Upper lobe of left lung (tissue), 6 donors: ENCODE data around the gene MYO18B. TPM values are rescaled to one million over a fixed set of nuclear protein-coding genes. Genes with fewer than 3 reads are reported as not detected.

Source experiments
- ATAC-seq, 2 donors: fragments of 200-7000 bp; cut with Tn5 transposase; one replicate each; pipeline ENCODE4 v1.9.1; 2022; ENCODE audit warnings: mild to moderate bottlenecking in 2 of 2, moderate library complexity in 2 of 2; ENCODE audit not compliant: low FRiP score in 2 of 2
- DNase-seq, 2 donors: peaks; one replicate each; pipeline ENCODE4 v3.0.0-alpha.2; 2019 to 2020
- H3K27ac ChIP-seq, 4 donors: fragments of 200-600 bp; sonication (generic); one replicate each; pipeline ENCODE4 v1.5.1; 2016 to 2019
- H3K27me3 ChIP-seq, 4 donors: fragments of 200-600 bp; sonication (generic); one replicate each; pipeline ENCODE4 v1.5.1; 2017 to 2019
- H3K36me3 ChIP-seq, 4 donors: fragments of 200-600 bp; sonication (generic); one replicate each; pipeline ENCODE4 v1.5.1; 2016 to 2019
- H3K4me1 ChIP-seq, 4 donors: fragments of 200-600 bp; sonication (generic); one replicate each; pipeline ENCODE4 v1.5.1; 2018 to 2019
- H3K4me3 ChIP-seq, 4 donors: fragments of 200-600 bp; sonication (generic); one replicate each; pipeline ENCODE4 v1.5.1; 2017 to 2019; ENCODE audit warnings: mild to moderate bottlenecking in 2 of 4, moderate library complexity in 1 of 4
- H3K9me3 ChIP-seq, 4 donors: fragments of 200-600 bp; sonication (generic); one replicate each; pipeline ENCODE4 v1.5.1; 2018 to 2019
- EP300 ChIP-seq, 4 donors: sonication (generic); formaldehyde crosslinking; IDR thresholded peaks; one replicate each; pipeline ENCODE4 v1.5.1; 2017; ENCODE audit warnings: antibody characterized with exemption in 4 of 4, control low read depth in 2 of 4
- POLR2A ChIP-seq, 4 donors: fragments of 450-650 bp; IDR thresholded peaks; one replicate each; pipeline ENCODE4 v1.5.1; 2016 to 2017; ENCODE audit warnings: antibody characterized with exemption in 4 of 4, mild to moderate bottlenecking in 2 of 4
- POLR2AphosphoS5 ChIP-seq, 2 donors: sonication (generic); formaldehyde crosslinking; IDR thresholded peaks; one replicate each; pipeline ENCODE4 v1.5.1; 2017; ENCODE audit warnings: antibody characterized with exemption in 2 of 2
- whole genome bisulfite sequencing, 2 donors: methylation state at CpG; one replicate each; pipeline ENCODE4 v1.1.5; 2017 to 2018; 5-methylcytosine and 5-hydroxymethylcytosine counted together
- total RNA-seq, 6 donors: library from RNA; depleted of rRNA in 4 of 6; stranded (reverse); fragments of >200 nt in 4 of 6; gene quantifications; one replicate each; pipeline versions ENCODE4 v1.1.0 to v1.2.1, GENCODE V29; 2016 to 2021
- TF ChIP-seq, protein P1 (sequence below), 6 experiments: fragments of 450-650 bp in 4 of 6; fragments of 200-600 bp in 2 of 6; sonication (generic) in 2 of 6; IDR thresholded peaks; one replicate each; pipeline ENCODE4 v1.5.1; 2016 to 2019; ENCODE audit warnings: antibody characterized with exemption in 6 of 6
- donor health status: DM: no; HTN: no; CAD: no; lungs with moderate emphysema.
- donor health status: DM: no; HTN: yes; CAD: no; lungs with severe emphysema.

Gene MYO18B
- total RNA-seq, 6 donors from 2014 or later: 0.09 to 1.3 (median 0.17) TPM; not detected in 3

DNA sequence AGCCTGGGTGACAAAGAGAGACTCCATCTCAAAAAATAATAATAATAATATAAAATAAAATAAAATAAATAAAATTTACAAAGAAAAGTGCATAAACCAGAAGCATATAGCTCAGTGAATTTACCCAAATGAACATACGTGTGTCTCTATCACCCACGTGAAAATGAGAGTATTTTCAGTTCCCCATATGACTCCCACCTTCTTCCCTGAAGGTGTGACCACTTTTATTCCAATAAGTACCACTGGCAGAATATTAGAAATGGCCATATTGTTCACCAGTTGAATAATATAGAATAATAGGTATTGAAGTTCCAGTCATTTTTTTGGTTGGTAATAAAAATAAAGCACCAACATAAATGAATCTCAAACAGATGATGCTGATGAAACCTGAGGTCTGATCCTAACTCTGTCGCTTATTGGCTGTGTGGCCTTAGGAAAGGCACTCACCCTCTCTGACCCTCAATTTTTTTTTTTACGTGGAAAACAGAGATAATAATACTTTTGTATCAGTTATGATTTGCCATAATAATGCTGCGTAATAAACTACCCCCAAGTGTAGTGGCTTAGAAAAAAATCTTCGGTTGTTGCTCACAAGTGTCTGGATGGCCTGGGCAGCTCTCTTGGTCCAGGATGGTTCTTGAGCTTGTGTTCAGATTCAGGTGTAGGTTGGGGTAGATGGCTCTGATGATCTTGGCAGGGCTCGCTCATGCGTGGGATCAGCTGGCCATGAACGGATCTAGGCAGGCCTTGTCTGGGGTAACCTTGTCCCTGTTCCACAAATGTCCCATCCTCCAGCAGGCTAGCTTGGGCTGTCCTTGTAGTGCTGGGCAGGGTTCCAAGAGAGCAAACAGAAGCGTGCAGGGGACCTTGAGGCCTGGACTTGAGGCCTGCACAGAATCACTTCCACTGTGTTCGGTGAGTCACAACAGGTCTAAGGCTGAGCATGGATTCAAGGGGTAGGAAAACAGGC, 88.1 kb downstream of the MYO18B start:
- H3K27me3 ChIP-seq: no peaks in the 10 kb centered on the region

DNA sequence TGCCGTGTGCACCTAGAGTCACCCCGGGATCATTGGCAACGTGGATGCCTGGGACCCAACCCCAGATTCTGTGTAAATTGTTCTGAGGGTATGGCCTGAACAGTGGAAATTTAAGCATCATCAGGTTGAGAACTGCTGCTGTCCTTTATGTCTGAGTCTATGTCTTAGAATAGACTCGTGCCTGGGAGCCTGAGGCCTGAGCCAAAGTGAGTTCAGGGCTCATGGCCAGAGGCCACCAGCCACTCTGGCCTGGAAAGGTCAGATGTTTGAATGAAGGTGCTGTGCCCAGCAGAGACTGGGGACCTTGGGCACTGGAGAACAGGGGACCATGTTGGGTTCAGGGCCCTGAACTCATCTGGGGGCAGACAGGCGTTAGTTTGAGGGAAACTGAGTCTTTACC, 91.1 kb downstream of the MYO18B start:
- ATAC-seq (no peak), DNase-seq (no peak)
- no peak overlapping the region for H3K27ac ChIP-seq
- H3K4me1 ChIP-seq: no peaks in the 10 kb centered on the region
- TF ChIP-seq EP300 (IDR thresholded peaks at IDR 0.05) (no peak), POLR2A (IDR thresholded peaks at IDR 0.05) (no peak), POLR2AphosphoS5 (IDR thresholded peaks at IDR 0.05) (no peak)
- TF ChIP-seq, protein P1, sequence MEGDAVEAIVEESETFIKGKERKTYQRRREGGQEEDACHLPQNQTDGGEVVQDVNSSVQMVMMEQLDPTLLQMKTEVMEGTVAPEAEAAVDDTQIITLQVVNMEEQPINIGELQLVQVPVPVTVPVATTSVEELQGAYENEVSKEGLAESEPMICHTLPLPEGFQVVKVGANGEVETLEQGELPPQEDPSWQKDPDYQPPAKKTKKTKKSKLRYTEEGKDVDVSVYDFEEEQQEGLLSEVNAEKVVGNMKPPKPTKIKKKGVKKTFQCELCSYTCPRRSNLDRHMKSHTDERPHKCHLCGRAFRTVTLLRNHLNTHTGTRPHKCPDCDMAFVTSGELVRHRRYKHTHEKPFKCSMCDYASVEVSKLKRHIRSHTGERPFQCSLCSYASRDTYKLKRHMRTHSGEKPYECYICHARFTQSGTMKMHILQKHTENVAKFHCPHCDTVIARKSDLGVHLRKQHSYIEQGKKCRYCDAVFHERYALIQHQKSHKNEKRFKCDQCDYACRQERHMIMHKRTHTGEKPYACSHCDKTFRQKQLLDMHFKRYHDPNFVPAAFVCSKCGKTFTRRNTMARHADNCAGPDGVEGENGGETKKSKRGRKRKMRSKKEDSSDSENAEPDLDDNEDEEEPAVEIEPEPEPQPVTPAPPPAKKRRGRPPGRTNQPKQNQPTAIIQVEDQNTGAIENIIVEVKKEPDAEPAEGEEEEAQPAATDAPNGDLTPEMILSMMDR (IDR thresholded peaks at IDR 0.05): no peak
- no peak overlapping the region for H3K4me3 ChIP-seq
- no peaks in the 10 kb centered on the region for H3K36me3 ChIP-seq
- no peaks in the 10 kb centered on the region for H3K9me3 ChIP-seq
- no peaks in the 10 kb centered on the region for H3K27me3 ChIP-seq
- 73 to 80% methylated on average over 4 to 5 of the region's 5 CpGs for WGBS, 2 donors

More for the DNA sequence above, 88.1 kb downstream of the MYO18B start:
- TF ChIP-seq POLR2AphosphoS5 (IDR thresholded peaks at IDR 0.05) (no peak), POLR2A (IDR thresholded peaks at IDR 0.05) (no peak), EP300 (IDR thresholded peaks at IDR 0.05) (no peak)
- TF ChIP-seq, protein P1 (IDR thresholded peaks at IDR 0.05): no peak
- Histone ChIP-seq H3K4me3 (no peak overlapping the region), H3K36me3 (no peaks in the 10 kb centered on the region), H3K27ac (no peak overlapping the region), H3K4me1 (no peaks in the 10 kb centered on the region), H3K9me3 (no peaks in the 10 kb centered on the region)
- ATAC-seq (no peak), DNase-seq (no peak)
- 85 to 90% methylated on average over 11 of the region's 11 CpGs for WGBS, 2 donors

DNA sequence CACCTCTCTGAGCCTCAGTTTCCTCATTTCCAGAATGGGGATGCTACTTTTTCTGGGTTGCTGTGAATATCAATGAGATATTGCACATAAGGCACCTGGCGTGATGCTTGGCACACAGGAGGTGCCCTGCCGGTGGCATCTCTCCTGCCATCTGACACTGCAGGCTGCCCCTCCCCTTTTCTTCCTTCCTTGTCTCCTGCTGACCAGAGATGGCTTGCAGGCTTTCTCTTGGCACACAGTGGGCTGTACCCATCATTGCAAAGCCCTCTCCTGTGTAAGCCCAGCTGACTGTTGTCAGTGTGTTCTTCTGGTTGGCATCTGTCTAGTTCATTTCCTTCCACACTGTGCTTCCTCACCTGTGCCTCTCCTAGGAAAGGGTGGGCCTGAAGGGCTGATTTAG, 91.7 kb downstream of the MYO18B start:
- Histone ChIP-seq H3K27ac (no peak overlapping the region), H3K4me1 (no peaks in the 10 kb centered on the region), H3K27me3 (no peaks in the 10 kb centered on the region), H3K4me3 (no peak overlapping the region), H3K9me3 (no peaks in the 10 kb centered on the region), H3K36me3 (no peaks in the 10 kb centered on the region)
- TF ChIP-seq EP300 (IDR thresholded peaks at IDR 0.05) (no peak), POLR2A (IDR thresholded peaks at IDR 0.05) (no peak), POLR2AphosphoS5 (IDR thresholded peaks at IDR 0.05) (no peak)
- ATAC-seq (no peak), DNase-seq (no peak)
- 73 to 89% methylated on average over 2 of the region's 2 CpGs for WGBS, 2 donors

DNA sequence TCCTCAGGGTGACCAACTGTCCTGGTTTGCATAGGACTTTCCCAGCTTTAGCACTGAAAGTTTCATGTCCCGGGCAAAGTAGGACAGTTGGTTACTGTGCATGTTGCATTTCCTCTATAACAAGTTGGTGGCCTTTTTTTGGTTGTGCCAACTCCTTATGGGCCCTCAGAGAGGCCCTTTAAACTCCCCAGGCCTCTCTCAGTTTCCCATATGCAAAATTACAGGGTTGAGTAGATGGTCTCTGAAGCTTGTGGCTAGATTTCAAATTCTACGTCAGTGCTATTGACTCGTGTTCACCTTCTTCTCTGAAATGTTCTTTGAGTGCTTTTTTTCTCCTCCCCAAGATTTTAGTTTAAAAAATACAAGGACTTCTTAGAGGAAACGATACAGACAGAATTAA, 92.5 kb downstream of the MYO18B start:
- 54 to 66% methylated on average over 3 to 4 of the region's 4 CpGs for WGBS, 2 donors
- Histone ChIP-seq H3K27me3 (no peaks in the 10 kb centered on the region), H3K27ac (no peak overlapping the region), H3K36me3 (no peaks in the 10 kb centered on the region), H3K4me3 (no peak overlapping the region), H3K9me3 (no peaks in the 10 kb centered on the region), H3K4me1 (no peaks in the 10 kb centered on the region)
- ATAC-seq: no peak
- DNase-seq: no peak
- TF ChIP-seq POLR2A (IDR thresholded peaks at IDR 0.05) (no peak), EP300 (IDR thresholded peaks at IDR 0.05) (no peak), POLR2AphosphoS5 (IDR thresholded peaks at IDR 0.05) (no peak)
- TF ChIP-seq, protein P1 (IDR thresholded peaks at IDR 0.05): no peak

DNA sequence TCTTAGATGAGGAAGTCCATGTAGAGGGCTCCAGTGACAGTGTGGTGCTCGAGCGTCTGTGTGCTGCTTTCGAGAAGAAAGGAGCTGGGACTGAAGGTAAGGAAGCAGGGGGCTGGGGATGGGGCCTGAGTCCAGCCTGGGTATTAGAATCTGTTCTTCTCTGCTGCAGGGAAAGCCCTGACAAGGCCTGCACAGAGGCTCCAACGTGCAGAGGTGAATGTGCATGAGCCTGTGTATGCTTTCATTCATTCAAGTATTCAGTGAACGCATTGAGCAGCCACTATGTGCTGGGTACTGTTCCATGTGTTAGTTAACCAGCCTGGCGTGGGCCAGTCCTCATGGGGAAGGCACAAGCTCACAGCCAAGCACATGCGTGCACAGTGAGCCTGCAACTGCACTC, 93.4 kb downstream of the MYO18B start:
- no peaks in the 10 kb centered on the region for H3K36me3 ChIP-seq
- H3K27ac ChIP-seq: no peak overlapping the region
- no peaks in the 10 kb centered on the region for H3K9me3 ChIP-seq
- no peaks in the 10 kb centered on the region for H3K27me3 ChIP-seq
- ATAC-seq (no peak), DNase-seq (no peak)
- no peak overlapping the region for H3K4me3 ChIP-seq
- no peaks in the 10 kb centered on the region for H3K4me1 ChIP-seq
- TF ChIP-seq, protein P1 (IDR thresholded peaks at IDR 0.05): no peak
- no peak for TF ChIP-seq POLR2A (IDR thresholded peaks at IDR 0.05)
- TF ChIP-seq POLR2AphosphoS5 (IDR thresholded peaks at IDR 0.05): no peak
- no peak for TF ChIP-seq EP300 (IDR thresholded peaks at IDR 0.05)
- 62 to 65% methylated on average over 6 to 7 of the region's 7 CpGs for WGBS, 2 donors
